SK-N-SH treated with all-trans-retinoic acid at 6 μM for 48 hours (cell line): Measurements from ENCODE around the gene NPAS1.

ENCODE experiments used
- ARNTL ChIP-seq: fragments of 450-650 bp; formaldehyde crosslinking; IDR thresholded peaks from 2 replicates; pipeline ENCODE4 v1.5.0; 2020; ENCODE audit warnings: low read depth, mild to moderate bottlenecking, moderate library complexity, borderline replicate concordance
- ESRRG ChIP-seq: fragments of 250-450 bp; sonication (Bioruptor Pico); IDR thresholded peaks from 2 replicates; pipeline ENCODE4 v1.6.1; 2021; ENCODE audit warnings: mild to moderate bottlenecking
- GLIS3 ChIP-seq: fragments of 250-450 bp; sonication (Bioruptor Pico); IDR thresholded peaks from 2 replicates; pipeline ENCODE4 v1.5.0; 2020; ENCODE audit warnings: mild to moderate bottlenecking, moderate library complexity
- ISL1 ChIP-seq: fragments of 250-450 bp; sonication (Bioruptor Pico); IDR thresholded peaks from 2 replicates; pipeline ENCODE4 v2.1.2; 2022; ENCODE audit warnings: mild to moderate bottlenecking, moderate library complexity
- TCF4 ChIP-seq: fragments of 250-450 bp; sonication (Bioruptor Pico); IDR thresholded peaks from 2 replicates; pipeline ENCODE4 v1.8.0; 2021; ENCODE audit warnings: mild to moderate bottlenecking, moderate library complexity, borderline replicate concordance
- ZFP30 ChIP-seq: fragments of 450-650 bp; formaldehyde crosslinking; IDR thresholded peaks from 2 replicates; pipeline ENCODE4 v1.5.0; 2022; ENCODE audit warnings: mild to moderate bottlenecking, moderate library complexity
- ZNF8 ChIP-seq: fragments of 450-650 bp; formaldehyde crosslinking; IDR thresholded peaks from 2 replicates; pipeline ENCODE4 v1.5.0; 2020; ENCODE audit warnings: mild to moderate bottlenecking, moderate library complexity
- TF ChIP-seq, protein P1 (sequence below): fragments of 250-450 bp; sonication (Bioruptor Pico); IDR thresholded peaks from 2 replicates; pipeline ENCODE4 v1.5.1; 2020; ENCODE audit warnings: low read depth, mild to moderate bottlenecking, moderate library complexity

DNA sequence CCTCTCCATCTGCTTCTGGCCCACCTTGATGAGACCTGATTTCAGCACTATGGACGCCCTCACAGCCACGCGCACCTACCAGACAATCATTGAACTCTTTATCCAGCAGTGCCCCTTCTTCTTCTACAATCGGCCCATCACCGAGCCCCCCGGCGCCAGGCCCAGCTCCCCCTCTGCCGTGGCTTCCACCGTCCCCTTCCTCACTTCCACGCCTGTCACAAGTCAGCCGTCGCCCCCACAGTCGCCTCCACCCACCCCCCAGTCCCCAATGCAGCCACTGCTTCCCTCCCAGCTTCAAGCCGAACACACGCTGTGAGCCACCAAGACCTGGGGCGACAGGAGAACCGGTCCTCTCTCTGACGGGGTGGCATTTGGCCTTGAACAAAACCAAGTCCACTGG, 19.3 kb upstream of the NPAS1 start:
- TF ChIP-seq ESRRG (CRISPR knock-in tag) (no peak), ISL1 (CRISPR knock-in tag) (no peak), ZNF8 (no peak), ARNTL (no peak), ZFP30 (CRISPR knock-in tag) (no peak), GLIS3 (CRISPR knock-in tag) (no peak), TCF4 (no peak)
- TF ChIP-seq, protein P1, sequence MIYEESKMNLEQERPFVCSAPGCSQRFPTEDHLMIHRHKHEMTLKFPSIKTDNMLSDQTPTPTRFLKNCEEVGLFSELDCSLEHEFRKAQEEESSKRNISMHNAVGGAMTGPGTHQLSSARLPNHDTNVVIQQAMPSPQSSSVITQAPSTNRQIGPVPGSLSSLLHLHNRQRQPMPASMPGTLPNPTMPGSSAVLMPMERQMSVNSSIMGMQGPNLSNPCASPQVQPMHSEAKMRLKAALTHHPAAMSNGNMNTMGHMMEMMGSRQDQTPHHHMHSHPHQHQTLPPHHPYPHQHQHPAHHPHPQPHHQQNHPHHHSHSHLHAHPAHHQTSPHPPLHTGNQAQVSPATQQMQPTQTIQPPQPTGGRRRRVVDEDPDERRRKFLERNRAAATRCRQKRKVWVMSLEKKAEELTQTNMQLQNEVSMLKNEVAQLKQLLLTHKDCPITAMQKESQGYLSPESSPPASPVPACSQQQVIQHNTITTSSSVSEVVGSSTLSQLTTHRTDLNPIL (CRISPR knock-in tag), result no peak
